Keratinocyte (primary cell): ENCODE results near the gene PLD4. TPM values are rescaled to one million over a fixed set of nuclear protein-coding genes. Genes with fewer than 3 reads are reported as not detected.

ENCODE experiments used
- DNase-seq: peaks from one replicate; pipeline ENCODE4 v3.0.0-alpha.2; 2011; ENCODE audit warnings: low read depth, missing footprints, low spot score
- FAIRE-seq: peaks from 2 replicates; lab custom pipeline; 2011; peaks lifted over from hg19 to GRCh38; lab: Jason Lieb, UNC
- H2AFZ ChIP-seq: 2 replicates; pipeline ENCODE4 v1.6.0; 2012; ENCODE audit warnings: low read length, control low read depth, inconsistent platforms; ENCODE audit not compliant: control insufficient read depth
- H3K27ac ChIP-seq: 2 replicates; pipeline ENCODE4 v1.5.1; 2011; ENCODE audit warnings: low read length; ENCODE audit not compliant: control insufficient read depth, insufficient read depth
- H3K27me3 ChIP-seq: 3 replicates; pipeline ENCODE4 v1.6.0; 2011; ENCODE audit warnings: low read length; ENCODE audit not compliant: control insufficient read depth, insufficient read depth; ENCODE audit errors: extremely low read depth
- H3K36me3 ChIP-seq, 2 experiments: 2 replicates in 1 of 2; 3 replicates in 1 of 2; pipeline ENCODE4 v1.5.1; 2011; ENCODE audit warnings: low read length in 2 of 2, mild to moderate bottlenecking in 1 of 2; ENCODE audit not compliant: control insufficient read depth in 2 of 2, insufficient read depth in 2 of 2; ENCODE audit errors: extremely low read depth in 1 of 2
- H3K4me1 ChIP-seq: 3 replicates; pipeline ENCODE4 v1.5.1; 2011; ENCODE audit warnings: low read length; ENCODE audit not compliant: control insufficient read depth, insufficient read depth; ENCODE audit errors: extremely low read depth
- H3K4me2 ChIP-seq: 3 replicates; pipeline ENCODE4 v1.6.0; 2011; ENCODE audit warnings: low read depth, low read length; ENCODE audit not compliant: control insufficient read depth, insufficient read depth; ENCODE audit errors: extremely low read depth
- H3K4me3 ChIP-seq, 3 experiments: fragments of 200-600 bp in 1 of 3; sonication (generic) in 1 of 3; 2 replicates in 2 of 3; 3 replicates in 1 of 3; pipeline ENCODE4 v1.5.1; 2011 to 2016; ENCODE audit warnings: low read length in 3 of 3, mild to moderate bottlenecking in 3 of 3, control low read depth in 2 of 3, inconsistent platforms in 1 of 3, low read depth in 1 of 3, mixed read lengths in 1 of 3, mixed run types in 1 of 3, moderate library complexity in 1 of 3; ENCODE audit not compliant: control insufficient read depth in 2 of 3, insufficient read depth in 2 of 3; ENCODE audit errors: extremely low read depth in 1 of 3
- H3K79me2 ChIP-seq: 2 replicates; pipeline ENCODE4 v1.6.0; 2012; ENCODE audit warnings: low read length; ENCODE audit not compliant: control insufficient read depth, insufficient read depth
- H3K9ac ChIP-seq: 3 replicates; pipeline ENCODE4 v1.6.0; 2011; ENCODE audit warnings: low read length; ENCODE audit not compliant: control insufficient read depth, insufficient read depth; ENCODE audit errors: extremely low read depth
- H3K9me1 ChIP-seq: 3 replicates; pipeline ENCODE4 v1.6.0; 2011; ENCODE audit warnings: low read length; ENCODE audit not compliant: control insufficient read depth, insufficient read depth; ENCODE audit errors: extremely low read depth
- H3K9me3 ChIP-seq: 2 replicates; pipeline ENCODE4 v1.5.1; 2012; ENCODE audit warnings: low read depth, low read length; ENCODE audit not compliant: control insufficient read depth
- H4K20me1 ChIP-seq: 3 replicates; pipeline ENCODE4 v1.6.0; 2011; ENCODE audit warnings: low read length; ENCODE audit not compliant: control insufficient read depth, insufficient read depth; ENCODE audit errors: extremely low read depth
- CTCF ChIP-seq, 3 experiments: IDR thresholded peaks in 1 of 3; conservative IDR thresholded peaks in 1 of 3; optimal IDR thresholded peaks in 1 of 3; 2 replicates in 2 of 3; 3 replicates in 1 of 3; pipeline versions ENCODE3 to v1.5.1; 2011; ENCODE audit warnings: low read length in 3 of 3, mild to moderate bottlenecking in 3 of 3, moderate library complexity in 2 of 3, control low read depth in 1 of 3, inconsistent platforms in 1 of 3; ENCODE audit not compliant: insufficient read depth in 2 of 3; ENCODE audit errors: extremely low read depth in 1 of 3
- EZH2 ChIP-seq: IDR thresholded peaks from one replicate; pipeline ENCODE4 v1.6.1; 2012; ENCODE audit warnings: inconsistent platforms, mild to moderate bottlenecking, low read length, moderate library complexity
- dilution Hi-C: fragments of 300-500 bp; cut with MboI; formaldehyde crosslinking; loops from one replicate; pipeline ENCODE4 v1.7.0; 2020; ENCODE audit warnings: low sequenced_read_pairs; ENCODE audit not compliant: extremely low pct_ligation_motif_present
- polyA plus RNA-seq, 5 experiments: library from polyadenylated mRNA; depleted of rRNA in 3 of 5; stranded (reverse) in 3 of 5; stranded (forward) in 1 of 5; unstranded in 1 of 5; fragments of >200 nt; gene quantifications; 1 replicate in 1 of 5; 2 replicates in 3 of 5; 3 replicates in 1 of 5; pipeline versions ENCODE4 v1.2.1 to v1.2.3, GENCODE V29; 2011 to 2012; ENCODE audit warnings: missing spikeins in 2 of 5, low read depth in 1 of 5, low replicate concordance in 1 of 5

Gene PLD4
- polyA plus RNA-seq, 1 donor (not counting 4 experiments of a cell fraction or from before 2014, with no cell fraction given): not detected

- DNase-seq (peak; percentile 92), FAIRE-seq (peak; percentile 97)
These were observed 45.8 kb downstream of the PLD4 start for GRCh38 chr14:104970231-104971068.

GRCh38 chr14:104971447-104972240 lies 47.0 kb downstream of the PLD4 start:
- no peak for DNase-seq
- Histone ChIP-seq H4K20me1 (peaks cover 3% of the 10 kb centered on the region), H3K9me1 (no peaks in the 10 kb centered on the region), H3K4me1 (peaks cover 75% of the 10 kb centered on the region), H3K4me2 (peak overlapping the region; percentile 91), H3K27me3 (no peaks in the 10 kb centered on the region), H3K9me3 (no peaks in the 10 kb centered on the region), H3K4me3 (peak overlapping the region in 2 of 3 experiments; percentile 17 to 62), H3K9ac (peak overlapping the region; percentile 100), H2AFZ (no peak overlapping the region), H3K79me2 (peaks cover 48% of the 10 kb centered on the region), H3K36me3 (no peaks in the 10 kb centered on the region), H3K27ac (peak overlapping the region; percentile 98)
- no peak for FAIRE-seq
- TF ChIP-seq EZH2 (no peak), CTCF (optimal IDR thresholded peaks at IDR 0.05 in 1 of 3, IDR thresholded peaks at IDR 0.05 in 1 of 3, conservative IDR thresholded peaks at IDR 0.05 in 1 of 3; ENCODE audit: extremely low read depth in 1 of 3, insufficient read depth in 2 of 3, low read length in 3 of 3) (no peak)
- dilution Hi-C loops: no loop called here

More at GRCh38 chr14:104970231-104971068, 45.8 kb downstream of the PLD4 start:
- Histone ChIP-seq H3K9me1 (no peaks in the 10 kb centered on the region), H3K9ac (peak overlapping the region; percentile 100), H3K4me3 (peak overlapping the region; percentile 93 to 94 (median 93)), H3K36me3 (peaks cover 1 to 9% of the 10 kb centered on the region in 2 experiments), H3K4me2 (peak overlapping the region; percentile 99), H3K27ac (peak overlapping the region; percentile 98), H3K79me2 (peaks cover 58% of the 10 kb centered on the region), H3K27me3 (no peaks in the 10 kb centered on the region), H2AFZ (no peak overlapping the region), H3K4me1 (peaks cover 80% of the 10 kb centered on the region), H4K20me1 (peaks cover 4% of the 10 kb centered on the region), H3K9me3 (no peaks in the 10 kb centered on the region)
- dilution Hi-C loops: no loop called here
- no peak for TF ChIP-seq CTCF (optimal IDR thresholded peaks at IDR 0.05 in 1 of 3, IDR thresholded peaks at IDR 0.05 in 1 of 3, conservative IDR thresholded peaks at IDR 0.05 in 1 of 3; ENCODE audit: extremely low read depth in 1 of 3, insufficient read depth in 2 of 3, low read length in 3 of 3)
- no peak for TF ChIP-seq EZH2
